ENCODE measurements around the gene MGMT. TPM values are rescaled to one million over a fixed set of nuclear protein-coding genes. Genes with fewer than 3 reads are reported as not detected.

Gene MGMT
- total RNA-seq, 1 experiment from 2014 or later, result 11.5 TPM

GRCh38 chr10:129506101-129506797 is 39.2 kb downstream of the MGMT start:
- no peak overlapping the region for H2AFZ ChIP-seq (ENCODE audit: low read depth, low read length, poor library complexity, severe bottlenecking)
- no peak for DNase-seq (ENCODE audit: low read depth, low spot score)
- RAD21 ChIA-PET (ENCODE audit: low non-redundant PET in 1 of 2, low total read pairs in 2 of 2, uncharacterized antibody in 2 of 2, unreplicated experiment in 2 of 2), result no interaction called here
- no peaks in the 10 kb centered on the region for H3K4me1 ChIP-seq (ENCODE audit: control insufficient read depth in 1 of 2, insufficient read depth in 2 of 2, low read length in 2 of 2)
- no peak overlapping the region for H3K4me3 ChIP-seq (replicated peaks in 1 of 2; ENCODE audit: low read depth in 1 of 2, low read length in 2 of 2)
- no peak for ATAC-seq
- no peak overlapping the region for H3K4me2 ChIP-seq (ENCODE audit: low read length)
- no peaks in the 10 kb centered on the region for H3K9me2 ChIP-seq (ENCODE audit: insufficient read depth)
- H3K9ac ChIP-seq (ENCODE audit: low read length), result no peak overlapping the region
- BruUV-seq (replicated peaks), result no TSS peak
- CTCF ChIA-PET, result no interaction called here
- no peaks in the 10 kb centered on the region for H3K79me2 ChIP-seq (ENCODE audit: insufficient read depth, low read length)
- no peak overlapping the region for H3K27ac ChIP-seq (ENCODE audit: low read depth, low read length)
- no peaks in the 10 kb centered on the region for H4K20me1 ChIP-seq (ENCODE audit: insufficient read depth)
- POLR2A ChIA-PET, result no interaction called here
- no peaks in the 10 kb centered on the region for H3K27me3 ChIP-seq (ENCODE audit: insufficient read depth, low read length)
- TF ChIP-seq JUND (IDR thresholded peaks at IDR 0.05), result no peak
- no peak for TF ChIP-seq YY1 (IDR thresholded peaks at IDR 0.05; ENCODE audit: extremely low read depth, insufficient replicate concordance, low read depth, low read length)
- no peak for TF ChIP-seq ZBTB33 (IDR thresholded peaks at IDR 0.05; ENCODE audit: extremely low read depth, insufficient replicate concordance, low read length)
- no peak for TF ChIP-seq REST (IDR thresholded peaks at IDR 0.05; ENCODE audit: low read depth)
- no peak for TF ChIP-seq ELF1 (IDR thresholded peaks at IDR 0.05; ENCODE audit: borderline replicate concordance, low read depth)
- TF ChIP-seq POLR2AphosphoS5 (IDR thresholded peaks at IDR 0.05; ENCODE audit: low read depth, low read length), result no peak
- TF ChIP-seq ZFX (IDR thresholded peaks at IDR 0.05), result no peak
- no peak for TF ChIP-seq MAX (IDR thresholded peaks at IDR 0.05)
- no peak for TF ChIP-seq SP1 (IDR thresholded peaks at IDR 0.05; ENCODE audit: low read depth)
- TF ChIP-seq SIN3A (IDR thresholded peaks at IDR 0.05; ENCODE audit: low read depth), result no peak
- TF ChIP-seq RAD21 (IDR thresholded peaks at IDR 0.05; ENCODE audit: low read depth), result no peak
- no peak for TF ChIP-seq EGR1 (IDR thresholded peaks at IDR 0.05; ENCODE audit: low read depth)
- TF ChIP-seq EZH2phosphoT487 (IDR thresholded peaks at IDR 0.05; ENCODE audit: borderline replicate concordance), result no peak
- no peak for TF ChIP-seq POLR2A (IDR thresholded peaks at IDR 0.05; ENCODE audit: borderline replicate concordance, extremely low read depth, insufficient read depth, insufficient read length)
- no peak for TF ChIP-seq CBX3 (IDR thresholded peaks at IDR 0.05; ENCODE audit: low read depth)
- TF ChIP-seq EZH2 (IDR thresholded peaks at IDR 0.05), result no peak
- peaks cover 15 to 23% of the 10 kb centered on the region in 2 experiments; a peak in 2 of 4 replicates for H3K9me3 ChIP-seq (ENCODE audit: control insufficient read depth in 1 of 2, insufficient read depth in 1 of 2, low read depth in 1 of 2, low read length in 2 of 2)
- no peaks in the 10 kb centered on the region for H3K36me3 ChIP-seq (ENCODE audit: control insufficient read depth in 1 of 2, insufficient read depth in 2 of 2, low read length in 2 of 2)
- intact Hi-C loops (cut with micrococcal nuclease), result no loop called here
